Hematopoietic multipotent progenitor cell (in vitro differentiated cells): ENCODE results near the gene JAML. TPM values are rescaled to one million over a fixed set of nuclear protein-coding genes. Genes with fewer than 3 reads are reported as not detected.
"Not testable (repeated sequence)": the region's sequence is repeated elsewhere in the genome, so short reads cannot be mapped to it uniquely, and the experiment has no call there.

Experiments used
- DNase-seq, 3 donors: peaks; one replicate each; pipeline ENCODE4 v3.0.0-alpha.2; 2011 to 2015; ENCODE audit warnings: low read depth in 2 of 3, low spot score in 2 of 3
- total RNA-seq: library from RNA; depleted of rRNA; stranded (reverse); fragments of >200 nt; gene quantifications from one replicate; pipeline ENCODE4 v1.2.3, GENCODE V29; 2012

The JAML gene
- total RNA-seq, 1 donor = 26.9 TPM

DNA sequence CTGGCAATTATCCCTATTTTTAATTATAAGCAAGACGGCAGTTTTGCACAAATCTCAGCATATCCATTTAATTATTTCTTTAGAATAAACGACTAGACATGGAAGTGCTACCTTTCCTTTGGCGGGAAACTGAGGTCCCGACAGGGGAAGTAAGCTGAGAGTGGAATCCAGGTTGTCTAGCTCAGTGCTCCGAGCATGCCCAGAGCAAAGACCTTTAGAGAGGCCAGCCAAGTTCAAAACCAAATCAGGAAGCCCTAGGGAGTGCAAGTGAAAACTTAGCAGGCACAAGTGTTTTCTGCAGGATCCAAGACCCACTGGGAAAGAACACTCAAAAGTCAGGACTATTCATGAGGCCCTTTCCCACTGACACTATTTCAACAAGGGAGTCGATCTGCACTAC, 25.7 kb downstream of the JAML start:
- DNase-seq = no peak

DNA sequence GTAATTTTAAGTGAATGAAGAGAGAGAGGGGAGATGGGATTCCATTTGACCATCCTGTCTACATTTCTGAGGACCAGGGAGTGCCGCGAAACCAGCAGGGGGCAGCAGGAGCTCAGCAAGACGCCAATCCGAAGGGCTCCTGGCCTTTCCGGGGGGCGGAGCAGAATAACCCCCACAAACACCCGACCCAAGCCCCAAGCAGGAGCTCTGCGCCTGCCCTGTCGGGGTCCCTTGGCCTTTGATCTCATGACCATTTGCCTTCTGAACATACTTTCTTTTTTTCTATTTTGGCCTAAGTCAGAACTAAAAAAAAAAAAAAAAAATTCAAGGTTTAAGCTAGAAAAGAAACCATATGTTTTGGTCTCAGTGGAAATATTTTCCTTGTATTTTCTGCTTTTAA, 26.4 kb downstream of the JAML start:
- DNase-seq = peak; percentile 60 to 76 (median 72)

DNA sequence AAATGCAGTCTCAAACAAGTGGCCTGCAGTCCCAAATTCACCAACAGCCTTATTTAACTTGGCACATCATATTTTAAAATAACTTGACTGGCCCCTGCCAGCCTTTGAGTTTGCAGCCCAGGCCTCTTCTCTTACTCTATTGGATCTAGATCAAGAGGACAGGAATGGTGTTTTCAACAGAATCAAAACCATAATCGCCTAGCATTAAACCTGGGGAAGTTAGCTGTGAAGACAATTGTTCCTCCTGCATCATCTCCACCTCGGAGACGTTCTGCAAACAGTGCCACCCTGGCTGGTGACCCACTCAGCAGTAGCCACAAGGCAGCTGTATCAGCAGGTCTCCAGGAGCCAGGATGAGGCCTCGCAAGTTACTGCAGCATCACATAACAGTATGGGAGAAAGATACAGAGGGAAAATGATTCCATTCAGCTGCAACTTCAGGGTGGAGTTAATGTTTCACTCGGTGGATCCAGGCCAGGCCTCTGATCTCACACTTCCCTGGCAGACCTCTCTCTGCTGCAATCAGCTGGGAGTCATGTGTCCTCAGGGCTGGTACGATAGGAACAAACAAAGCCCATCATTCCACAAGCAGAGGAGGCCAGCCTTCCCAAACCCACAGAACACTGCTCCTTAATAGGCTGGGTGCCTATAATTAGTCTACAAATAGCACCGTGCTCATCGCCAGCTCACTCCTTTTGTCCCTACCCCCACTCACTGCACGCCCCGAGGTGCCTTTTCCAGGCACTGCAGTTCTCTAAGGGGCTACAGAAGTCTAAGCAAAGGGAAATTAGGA, 29.8 kb downstream of the JAML start:
- no peak for DNase-seq

DNA sequence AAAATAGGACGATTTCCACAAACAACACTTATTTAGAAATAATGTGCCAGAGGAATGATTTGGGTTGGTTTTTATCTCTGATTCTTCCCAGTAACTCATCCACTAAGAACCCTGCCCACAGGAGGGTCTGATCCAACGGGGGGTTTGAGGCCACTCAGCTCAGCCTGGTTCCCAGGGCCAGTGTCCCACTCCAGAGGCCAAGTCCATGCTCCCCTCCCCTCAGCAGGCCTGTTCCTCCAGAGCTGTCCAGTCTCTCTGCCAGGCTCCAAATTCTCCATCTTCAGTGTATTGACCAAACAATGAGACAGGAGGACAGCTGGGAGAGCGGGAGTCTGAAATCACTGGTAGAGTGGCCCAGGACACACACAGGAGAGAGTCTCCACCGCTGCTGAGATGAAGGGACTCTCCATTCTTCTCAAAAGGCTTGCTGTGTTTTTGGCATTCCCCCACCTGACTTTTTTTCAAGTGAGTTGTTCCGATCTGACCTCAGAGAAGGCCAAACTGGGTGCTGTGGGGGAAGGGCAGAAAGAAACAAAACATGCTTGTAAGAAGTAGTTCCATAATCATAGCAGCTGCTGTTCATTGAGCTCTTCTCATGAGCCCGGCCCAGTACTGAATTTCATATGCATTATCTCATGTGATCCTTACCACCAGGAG, 30.8 kb downstream of the JAML start:
- no peak for DNase-seq

DNA sequence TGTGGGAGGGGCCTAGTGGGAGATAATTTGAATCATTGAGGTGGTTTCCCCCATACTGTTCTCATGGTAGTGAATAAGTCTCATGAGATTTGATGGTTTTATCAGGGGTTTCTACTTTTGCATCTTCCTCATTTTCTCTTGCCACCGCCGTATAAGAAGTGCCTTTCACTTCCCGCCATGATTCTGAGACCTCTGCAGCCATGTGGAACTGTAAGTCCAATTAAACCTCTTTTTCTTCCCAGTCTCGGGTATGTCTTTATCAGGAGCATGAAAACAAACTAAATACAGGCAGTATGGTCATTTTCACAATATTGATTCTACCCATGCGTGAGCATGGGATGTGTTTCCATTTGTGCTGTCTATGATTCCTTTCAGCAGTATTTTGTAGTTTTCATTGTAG, 32.0 kb downstream of the JAML start:
- DNase-seq = not testable (repeated sequence)

DNA sequence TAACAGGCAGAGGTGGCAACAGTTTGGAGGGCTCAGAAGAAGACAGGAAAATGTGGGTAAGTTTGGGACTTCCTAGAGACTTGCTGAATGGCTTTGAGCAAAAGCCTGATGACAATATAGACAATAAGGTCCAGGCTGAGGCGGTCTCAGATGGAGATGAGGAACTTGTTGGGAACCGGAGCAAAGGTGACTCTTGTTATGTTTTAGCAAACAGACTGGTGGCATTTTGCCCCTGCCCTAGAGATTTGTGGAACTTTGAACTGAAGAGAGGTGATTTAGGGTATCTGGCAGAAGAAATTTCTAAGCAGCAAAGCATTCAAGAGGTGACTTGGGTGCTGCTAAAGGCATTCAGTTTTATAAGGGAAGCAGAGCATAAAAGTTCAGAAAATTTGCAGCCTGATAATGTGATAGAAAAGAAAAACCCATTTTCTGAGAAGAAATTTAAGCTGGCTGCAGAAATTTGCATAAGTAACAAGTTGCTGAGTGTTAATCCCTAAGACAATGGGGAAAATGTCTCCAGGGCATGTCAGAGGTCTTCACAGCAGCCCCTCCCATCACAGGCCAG, 33.8 kb downstream of the JAML start:
- DNase-seq = not testable (repeated sequence)

DNA sequence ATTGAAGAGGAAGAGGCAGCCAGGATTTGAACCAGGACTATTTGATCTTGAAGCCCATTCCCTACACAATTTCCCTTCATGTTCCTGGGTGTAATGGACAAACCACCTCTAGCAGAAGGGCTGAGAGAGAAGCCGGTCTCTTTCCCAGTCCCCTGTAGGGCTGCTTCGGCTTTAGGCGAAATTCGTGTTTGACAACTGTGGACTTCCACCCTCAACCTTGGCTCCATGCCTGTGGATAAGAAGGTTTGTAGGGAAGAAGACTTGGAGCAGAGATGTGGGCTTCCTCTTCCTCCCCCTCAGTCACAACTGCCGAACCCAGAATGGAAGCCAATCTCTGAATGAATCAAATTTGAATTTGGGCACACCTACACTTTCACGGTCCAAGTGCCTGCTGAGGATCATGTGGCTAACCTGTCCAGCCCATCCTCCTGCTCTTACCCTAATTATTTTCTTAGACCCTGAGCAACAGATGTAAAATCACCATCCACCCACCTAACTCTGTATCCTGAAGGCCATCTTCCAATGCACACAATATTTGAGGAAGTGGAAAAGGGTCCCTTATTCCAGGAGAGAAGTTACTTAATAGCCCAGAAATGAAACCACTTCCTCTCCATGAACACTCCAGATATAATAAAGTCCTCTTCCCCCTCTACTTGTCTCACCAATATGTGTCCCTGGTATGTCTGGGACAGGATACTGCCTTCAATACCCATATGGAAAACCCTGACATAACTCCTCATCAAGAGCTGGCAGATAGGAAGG, 38.3 kb downstream of the JAML start:
- no peak for DNase-seq

DNA sequence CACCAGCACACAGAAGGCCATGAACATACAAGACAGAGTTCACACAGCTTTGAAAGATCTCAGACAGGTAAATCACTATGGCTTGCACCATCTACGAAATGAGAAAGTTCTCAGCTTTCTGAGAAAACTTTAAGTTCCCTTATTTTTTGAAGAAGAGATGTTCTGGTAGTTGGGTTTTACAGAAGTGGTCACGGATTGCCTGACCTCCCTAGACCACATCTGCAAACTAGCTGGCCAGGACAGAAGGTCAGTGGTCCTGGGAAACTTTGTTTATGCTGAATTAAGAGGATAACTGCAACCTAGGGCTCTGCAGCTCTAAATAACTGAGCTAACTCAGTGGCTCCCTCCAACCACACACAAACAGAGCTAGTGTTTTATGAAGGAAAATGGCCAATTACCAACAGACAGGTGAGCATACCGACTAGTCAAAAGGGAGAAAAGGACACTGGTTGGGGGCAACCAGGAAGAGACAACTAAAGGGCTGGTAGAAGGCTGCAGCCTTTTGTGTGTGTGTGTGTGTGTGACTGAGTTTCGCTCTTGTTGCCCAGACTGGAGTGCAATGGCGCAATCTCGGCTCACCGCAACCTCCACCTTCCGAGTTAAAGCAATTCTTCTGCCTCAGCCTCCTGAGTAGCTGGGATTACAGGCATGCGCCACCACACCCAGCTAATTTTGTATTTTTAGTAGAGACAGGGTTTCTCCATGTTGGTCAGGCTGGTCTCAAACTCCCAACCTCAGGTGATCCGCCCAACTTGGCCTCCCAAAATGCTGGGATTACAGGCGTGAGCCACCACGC, 39.8 kb downstream of the JAML start:
- DNase-seq = no peak

DNA sequence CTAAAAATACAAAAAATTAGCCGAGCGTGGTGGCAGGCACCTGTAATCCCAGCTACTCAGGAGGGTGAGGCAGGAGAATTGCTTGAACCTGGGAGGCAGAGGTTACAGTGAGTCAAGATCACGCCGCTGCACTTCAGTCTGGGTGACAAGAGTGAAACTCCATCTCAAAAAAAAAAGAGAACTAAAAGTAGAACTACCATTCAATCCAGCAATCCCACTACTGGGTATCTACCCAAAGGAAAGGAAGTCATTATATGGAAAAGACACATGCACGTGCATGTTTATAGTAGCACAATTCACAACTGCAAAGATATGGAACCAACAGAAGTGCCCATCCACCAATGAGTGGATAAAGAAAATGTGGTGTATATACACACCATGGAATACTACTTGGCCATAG, 41.1 kb downstream of the JAML start:
- not testable (repeated sequence) for DNase-seq

DNA sequence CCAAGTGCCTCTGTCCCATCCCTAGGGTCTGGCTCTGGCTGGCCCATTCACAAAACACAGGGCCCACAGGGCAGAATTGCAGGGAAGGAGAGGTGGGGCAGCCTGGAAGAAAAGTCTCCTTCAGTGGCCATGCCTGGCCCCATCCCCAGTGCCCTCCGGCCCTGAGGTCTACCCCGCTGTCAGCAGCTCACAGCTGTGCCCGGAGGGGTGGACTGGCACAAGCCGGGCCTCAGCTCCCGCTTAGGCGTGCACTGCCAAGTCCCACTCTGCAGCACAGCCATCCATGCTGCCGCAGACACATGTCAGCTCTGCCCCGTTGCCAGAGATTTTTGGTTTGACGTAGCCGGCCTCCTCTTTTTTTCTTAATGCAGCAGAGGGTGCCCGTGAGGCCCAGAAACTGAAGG, 44.5 kb downstream of the JAML start:
- DNase-seq = peak in 2 of 3 donors; percentile 68 to 80

DNA sequence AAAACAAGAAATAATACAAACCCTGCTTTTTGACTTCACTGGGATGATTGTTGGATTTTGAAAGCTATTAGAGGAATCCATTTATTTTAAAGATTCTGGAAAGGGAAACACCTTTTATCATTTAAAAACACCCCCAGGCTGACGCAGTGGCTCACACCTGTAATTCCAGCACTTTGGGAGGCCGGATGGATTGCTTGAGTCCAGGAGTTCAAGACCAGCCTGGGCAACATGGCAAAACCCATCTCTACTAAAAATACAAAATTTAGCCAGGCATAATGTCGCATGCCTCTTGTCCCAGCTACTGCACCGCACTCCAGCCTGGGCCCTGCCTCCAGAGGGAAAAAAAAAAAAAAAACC, 48.1 kb downstream of the JAML start:
- no peak for DNase-seq

DNA sequence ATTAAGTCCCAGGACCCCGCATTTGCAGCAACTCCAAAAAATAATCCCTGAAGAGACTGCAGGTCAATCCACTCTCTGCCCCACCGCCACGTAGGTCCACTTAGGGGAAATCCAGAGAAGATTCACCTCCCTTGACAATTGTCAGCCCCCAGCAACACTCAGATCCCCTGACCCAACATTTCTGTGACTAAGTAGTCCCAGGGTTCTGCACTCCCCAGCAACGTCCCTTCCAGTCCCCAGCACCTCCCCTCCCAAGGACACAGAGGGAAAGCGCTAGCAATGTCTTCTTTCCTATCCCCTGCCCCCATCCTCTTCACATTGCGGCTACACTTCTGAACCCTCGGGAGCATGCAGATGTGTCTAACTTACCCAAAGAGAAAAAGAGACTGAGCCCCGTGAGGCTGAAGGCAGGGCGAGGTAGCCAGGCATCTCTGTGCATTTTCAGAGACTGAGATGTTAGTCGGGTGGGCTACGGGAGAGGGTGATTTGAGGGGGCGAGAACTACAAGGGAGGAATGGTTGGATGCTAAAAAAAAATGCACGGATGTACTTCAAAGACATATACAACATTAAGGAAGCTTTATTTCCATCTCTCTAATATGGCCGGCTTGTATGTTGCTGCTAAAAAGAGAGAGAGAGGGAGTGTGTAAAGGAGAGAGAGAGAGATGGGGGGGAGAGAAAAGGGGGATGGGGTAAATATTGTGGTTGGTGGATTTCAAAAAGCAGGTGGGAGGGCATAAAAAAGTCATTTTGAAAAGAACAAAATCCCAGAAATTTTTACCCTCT, 48.6 kb downstream of the JAML start, which contains the start of gene SCN2B:
Gene SCN2B, minus strand, starts transcription at position 647 of the 785 bp plus-strand sequence. Its CDS starts 208 bp downstream, at position 439.
- peak in 2 of 3 donors; percentile 34 to 37 for DNase-seq

DNA sequence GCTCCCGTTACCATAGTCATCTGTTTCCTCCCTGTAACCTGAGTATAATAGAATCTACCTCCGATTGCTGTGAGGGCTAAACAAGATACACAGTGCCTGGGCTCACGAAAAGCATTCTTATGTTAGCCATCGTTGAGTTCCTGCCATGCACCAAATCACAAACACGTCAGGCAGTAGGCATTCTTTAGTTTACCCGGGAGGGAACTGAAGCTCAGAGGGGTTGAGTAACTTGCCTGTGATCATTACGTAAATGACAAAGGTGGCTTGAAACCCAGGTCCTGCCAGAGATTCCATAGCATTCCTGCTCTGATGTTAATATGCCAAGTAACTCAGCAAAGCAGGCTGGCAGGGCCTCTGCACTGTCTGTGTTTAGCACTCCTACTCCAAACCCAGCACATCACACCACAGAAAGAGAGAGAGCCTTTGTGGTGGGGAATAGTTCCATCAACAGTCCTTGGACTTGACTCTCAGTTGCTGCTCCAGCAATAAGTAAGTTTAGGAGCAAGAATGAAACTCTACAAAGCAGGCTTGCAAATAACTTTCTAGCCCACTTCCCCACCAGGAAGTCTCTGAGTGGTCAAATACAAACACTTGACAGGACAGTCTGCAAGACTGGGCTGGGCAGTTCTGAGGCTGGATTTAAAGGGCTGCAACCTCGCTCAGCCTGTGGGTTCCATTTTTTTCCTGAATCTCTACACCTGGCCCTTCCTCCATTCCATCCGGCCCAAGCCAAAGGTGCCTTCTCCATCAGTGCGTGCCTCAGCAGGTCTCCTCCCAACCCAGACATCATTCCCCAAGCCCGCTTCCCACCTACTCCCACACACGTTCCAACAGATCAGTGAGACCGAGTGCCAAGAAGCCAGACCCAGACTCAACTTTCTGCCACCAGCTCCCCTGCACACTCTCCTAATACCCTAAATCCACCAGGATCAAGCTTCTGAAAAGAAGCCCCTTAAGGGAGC, 49.5 kb downstream of the JAML start:
- no peak for DNase-seq

DNA sequence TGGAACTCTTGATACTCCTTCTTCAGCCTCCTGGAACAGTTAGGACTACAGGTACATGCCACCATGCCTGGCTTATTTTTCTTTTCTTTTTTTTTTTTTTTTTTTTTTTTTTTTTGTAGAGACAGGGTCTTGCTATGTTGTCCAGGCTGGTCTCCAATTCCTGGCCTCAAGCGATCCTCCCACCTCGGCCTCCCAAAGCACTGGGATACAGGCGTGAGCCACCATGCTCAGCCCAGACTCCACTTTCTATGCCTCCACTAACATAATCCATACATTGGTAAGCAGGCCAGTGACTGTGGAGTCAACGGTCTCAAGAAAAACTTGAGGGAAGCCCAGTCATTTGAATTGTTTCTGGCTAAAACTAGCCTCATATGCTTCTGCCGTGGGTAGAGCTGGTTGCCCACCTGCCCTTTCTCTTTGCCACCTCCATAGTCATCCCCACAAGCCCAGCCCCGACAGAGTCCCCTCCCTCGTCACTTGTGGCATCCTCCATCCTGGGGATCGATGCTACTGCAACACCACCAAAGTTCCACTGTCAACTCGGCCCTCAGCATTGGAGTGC, 50.7 kb downstream of the JAML start:
- no peak for DNase-seq

DNA sequence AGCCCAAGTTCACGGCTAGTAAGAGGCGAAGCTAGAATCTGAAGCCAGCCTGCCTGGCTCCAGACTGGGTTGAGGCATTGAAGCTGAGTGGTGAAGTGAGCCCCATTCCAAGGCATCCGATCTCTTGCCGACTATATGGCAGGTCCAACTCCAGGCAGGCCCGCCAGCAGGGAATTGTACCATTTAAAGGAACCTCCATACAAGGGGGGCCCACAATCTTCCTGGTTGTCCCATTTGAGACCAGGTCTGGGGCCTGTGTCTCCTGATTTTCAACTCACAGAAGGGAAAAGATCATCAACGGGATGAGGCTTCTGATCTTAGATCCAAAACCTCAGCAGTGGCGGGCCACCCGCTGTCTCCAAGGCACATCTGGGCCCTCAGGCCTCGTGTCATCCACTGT, 52.5 kb downstream of the JAML start:
- no peak for DNase-seq

DNA sequence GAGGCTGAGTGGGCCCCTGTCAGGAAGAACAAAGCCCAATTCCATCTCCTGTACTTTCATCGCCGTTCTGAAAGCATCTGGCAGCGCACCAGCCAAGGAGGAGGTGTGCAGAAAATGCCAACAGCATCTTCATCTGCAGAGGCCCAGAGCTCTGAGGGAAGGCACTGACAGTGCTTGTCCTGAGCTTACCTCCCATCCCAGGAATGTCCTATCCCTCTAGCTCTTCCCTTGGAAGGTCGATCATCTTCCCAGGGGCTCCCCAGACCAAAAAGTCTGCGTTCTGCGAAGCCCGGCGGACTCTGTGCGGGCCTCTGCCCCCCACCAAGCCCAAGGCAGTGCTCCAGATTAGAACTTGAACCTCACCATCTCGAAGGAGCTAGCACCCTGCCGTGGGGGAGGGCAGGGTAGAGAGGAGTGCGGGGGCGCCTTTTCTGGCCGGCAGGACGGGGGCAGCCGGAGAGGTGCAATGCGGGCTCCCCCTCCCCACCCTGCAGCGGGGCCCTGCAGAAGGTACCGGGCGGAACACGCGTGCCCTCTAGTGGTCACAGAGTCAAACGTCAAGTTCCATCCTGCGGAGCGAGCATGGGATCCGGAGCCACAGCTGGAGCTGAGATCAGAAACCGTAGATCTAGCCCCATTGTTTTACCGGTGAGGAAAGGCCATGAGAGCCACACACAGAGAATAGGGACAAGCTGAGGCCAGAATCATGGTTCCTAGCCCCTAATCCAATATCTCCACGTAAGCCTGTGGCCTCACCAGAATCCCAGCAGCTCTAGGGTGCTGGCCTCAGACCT, 53.3 kb downstream of the JAML start:
- peak; percentile 58 to 77 (median 67) for DNase-seq

DNA sequence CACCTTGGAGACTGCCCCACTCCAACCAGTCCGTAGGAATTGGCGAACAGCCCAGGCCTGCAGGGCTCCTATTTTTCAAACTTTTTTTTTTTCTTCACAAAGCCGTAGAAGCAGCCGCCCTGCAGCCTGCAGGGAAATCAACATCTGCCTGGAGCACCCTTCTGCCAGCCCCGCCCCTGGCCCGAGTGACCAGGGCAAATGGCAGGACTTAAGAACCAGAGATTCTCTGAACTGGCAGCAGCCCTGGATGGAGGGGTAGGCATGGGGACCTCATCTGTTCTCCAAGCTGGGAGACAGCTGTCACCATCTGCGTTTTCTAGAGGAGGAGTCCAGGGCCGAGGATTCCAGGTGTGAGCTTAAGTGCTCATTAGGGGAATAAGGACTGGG, 53.9 kb downstream of the JAML start:
- no peak for DNase-seq
